Brain pericyte (primary cell): ENCODE measurements around the gene RGS17.

Experiments
- DNase-seq: peaks from one replicate; pipeline ENCODE4 v3.0.0-alpha.2; 2012; ENCODE audit warnings: low read depth, low spot score

RGS17 gene

DNA sequence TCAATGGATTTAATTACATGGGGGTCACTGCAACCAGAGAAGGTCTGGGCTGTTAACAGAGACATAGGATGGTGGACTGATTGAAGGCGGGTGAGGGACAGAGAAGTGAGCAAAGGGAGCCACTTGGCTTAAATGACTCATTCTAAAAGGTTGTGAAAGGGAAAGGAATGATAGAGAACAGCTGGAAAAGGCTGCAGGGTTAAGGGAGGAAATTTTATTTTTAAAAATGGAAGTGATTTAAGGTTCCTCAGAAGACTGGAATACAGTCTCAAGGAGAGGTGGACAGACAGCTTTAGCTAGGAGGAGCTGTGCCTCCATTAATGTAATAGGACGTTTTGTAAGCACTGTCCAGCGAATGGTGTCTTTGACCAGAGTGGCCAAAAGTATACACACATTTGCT, 46.7 kb downstream of the RGS17 start:
- DNase-seq = no peak

DNA sequence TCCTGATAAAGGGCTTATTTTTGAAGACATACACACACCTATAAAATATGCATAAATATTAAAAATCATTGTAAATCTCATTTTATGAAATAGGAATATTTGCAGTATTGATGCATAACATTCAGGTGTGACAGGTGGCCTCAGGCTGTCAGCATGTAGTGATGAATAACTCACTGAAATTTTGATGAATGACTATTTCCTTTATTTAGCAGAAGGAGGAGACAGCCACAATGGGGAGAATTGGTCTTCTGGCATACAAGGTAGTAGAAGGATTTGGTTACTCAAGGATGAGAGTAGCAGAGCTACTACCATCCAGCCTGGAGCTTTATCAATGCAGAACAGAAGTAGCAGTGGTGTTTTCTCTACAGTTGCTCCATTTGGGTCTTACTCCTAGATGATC, 47.2 kb downstream of the RGS17 start:
- no peak for DNase-seq

DNA sequence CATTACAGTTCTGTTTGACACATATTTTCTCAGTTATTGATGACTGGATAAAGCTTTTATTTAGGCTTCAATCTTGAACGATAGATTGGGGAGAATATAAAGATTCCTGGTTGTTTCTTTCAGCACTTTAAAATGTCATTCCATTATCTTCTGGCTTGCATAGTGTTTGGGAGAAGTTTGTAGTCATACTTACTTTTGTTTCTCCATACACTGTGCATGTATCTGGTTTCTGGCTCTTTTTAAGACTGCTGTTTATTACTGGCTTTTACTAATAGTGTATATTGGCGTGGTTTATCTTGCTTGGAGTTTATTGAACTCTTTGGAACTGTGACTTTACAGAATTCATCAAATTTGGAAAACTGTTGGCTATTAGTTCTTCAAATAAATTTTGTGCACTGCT, 49.2 kb downstream of the RGS17 start:
- no peak for DNase-seq

DNA sequence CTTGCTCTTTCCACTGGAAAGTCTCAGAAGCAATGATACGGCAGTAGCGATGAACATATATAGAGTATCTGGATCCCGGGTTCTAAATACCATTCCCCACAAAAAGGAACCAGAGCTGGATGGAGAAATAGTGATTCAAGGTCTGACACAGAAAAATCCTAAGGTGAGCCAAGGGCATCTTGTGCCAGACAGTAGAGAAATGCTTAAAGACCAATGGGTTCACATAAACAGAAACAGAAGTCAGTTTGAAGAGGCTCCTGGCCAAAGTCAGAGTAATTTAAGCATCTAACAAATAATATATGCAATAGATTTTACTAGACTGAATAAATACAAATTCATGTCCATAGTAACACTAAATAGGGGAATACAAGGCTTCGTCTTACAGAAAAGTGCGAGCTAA, 54.7 kb downstream of the RGS17 start:
- no peak for DNase-seq

DNA sequence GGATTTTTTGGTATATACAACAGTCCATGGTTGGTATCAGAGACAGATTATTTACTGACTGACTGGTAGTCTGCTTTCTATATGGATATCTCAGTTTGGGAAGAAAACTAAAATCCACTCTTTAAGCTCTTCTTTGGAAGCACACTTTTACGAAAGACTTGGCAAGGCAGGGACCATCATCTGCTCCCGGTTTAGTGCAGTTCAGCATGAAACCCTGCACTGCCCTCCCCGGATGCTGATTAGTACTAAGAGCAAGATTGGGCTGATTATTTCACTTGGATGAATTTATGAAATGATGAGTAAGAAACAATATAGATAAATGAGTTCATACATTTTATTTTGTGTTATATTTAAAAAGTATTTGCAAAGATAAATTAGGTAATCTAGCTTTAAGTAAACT, 56.3 kb downstream of the RGS17 start:
- DNase-seq = no peak

DNA sequence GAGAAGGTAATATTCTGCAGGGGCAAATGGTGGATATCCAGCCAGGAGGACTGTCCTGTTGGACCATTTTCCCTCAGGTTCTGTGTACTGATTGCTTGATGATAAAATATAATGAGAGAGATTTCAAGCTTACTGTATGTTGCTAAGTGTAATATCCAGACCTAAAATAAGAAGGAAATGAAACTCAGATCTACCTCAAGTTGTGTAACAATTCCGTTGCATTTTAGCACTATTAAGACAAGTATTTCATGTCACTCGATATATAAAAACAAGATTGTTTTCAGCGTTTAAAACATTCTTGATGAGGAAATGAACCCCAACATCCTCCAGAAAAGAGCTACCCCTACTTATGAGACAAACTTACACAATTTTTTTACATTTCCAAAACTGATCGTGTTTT, 57.2 kb downstream of the RGS17 start:
- DNase-seq = no peak

DNA sequence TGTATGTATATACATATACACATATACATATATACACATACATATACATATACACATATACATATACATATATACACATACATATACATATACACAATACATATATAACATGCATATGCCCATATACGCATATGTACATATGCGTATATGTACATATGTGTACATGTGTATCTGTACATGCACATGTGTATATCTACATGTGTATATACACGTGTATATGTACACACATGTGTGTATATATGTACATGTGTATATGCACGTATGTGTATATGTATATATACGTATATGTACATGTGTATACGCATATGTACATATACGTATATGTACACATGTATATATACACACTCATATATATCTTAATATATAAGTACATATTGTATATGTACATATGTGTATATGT, 60.3 kb downstream of the RGS17 start:
- DNase-seq = no peak

DNA sequence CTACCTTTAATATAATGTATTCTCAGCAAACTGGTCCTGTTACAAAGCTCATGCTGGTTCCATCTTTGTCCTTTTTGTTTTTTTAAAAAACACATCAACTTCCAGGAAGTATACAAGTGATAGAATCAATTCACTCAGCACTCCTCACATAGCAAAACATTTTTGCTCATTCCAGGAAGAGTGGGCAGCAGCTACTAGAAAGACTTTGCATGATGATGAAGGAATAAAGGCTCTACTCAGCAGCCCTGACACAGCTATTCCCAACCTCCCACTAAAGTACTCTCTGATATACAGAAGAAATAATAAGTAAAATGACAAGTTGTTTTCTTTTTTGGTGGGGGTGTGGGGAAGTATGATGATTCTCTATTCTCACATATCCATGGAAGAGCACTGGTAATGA, 61.2 kb downstream of the RGS17 start:
- DNase-seq = no peak

DNA sequence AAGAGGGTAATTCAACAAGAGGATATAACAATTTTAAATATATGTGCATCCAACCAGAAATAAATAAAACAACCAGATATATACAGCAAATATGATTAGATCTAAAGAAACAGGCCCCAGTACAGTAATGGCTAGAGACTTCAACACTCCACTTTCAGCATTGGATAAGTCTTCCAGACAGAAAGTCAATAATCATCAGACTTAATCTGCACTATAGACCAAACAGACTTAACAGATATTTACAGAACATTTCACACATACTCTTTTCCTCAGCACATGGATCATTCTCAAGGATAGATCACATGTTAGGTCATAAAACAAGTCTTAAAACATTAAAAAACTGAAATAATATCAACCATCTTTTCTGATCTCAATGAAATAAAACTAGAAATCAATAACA, 65.9 kb downstream of the RGS17 start:
- DNase-seq = no peak

DNA sequence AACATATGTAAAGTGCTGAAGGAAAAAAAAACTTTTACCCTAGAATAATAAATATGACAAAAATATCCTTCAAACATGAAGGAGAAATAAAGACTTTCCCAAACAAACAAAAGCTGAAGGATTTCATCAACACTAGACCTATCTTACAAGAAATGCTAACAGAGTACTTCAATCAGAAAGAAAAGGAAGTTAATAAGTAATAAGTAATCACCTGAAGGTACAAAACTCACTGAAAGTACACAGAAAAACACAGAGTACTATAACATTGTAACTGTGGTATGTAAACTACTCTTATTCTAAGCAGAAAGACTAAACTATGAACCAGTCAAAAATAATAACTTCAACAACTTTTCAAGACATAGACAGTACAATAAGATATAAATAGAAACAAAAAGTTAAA, 67.1 kb downstream of the RGS17 start:
- no peak for DNase-seq

DNA sequence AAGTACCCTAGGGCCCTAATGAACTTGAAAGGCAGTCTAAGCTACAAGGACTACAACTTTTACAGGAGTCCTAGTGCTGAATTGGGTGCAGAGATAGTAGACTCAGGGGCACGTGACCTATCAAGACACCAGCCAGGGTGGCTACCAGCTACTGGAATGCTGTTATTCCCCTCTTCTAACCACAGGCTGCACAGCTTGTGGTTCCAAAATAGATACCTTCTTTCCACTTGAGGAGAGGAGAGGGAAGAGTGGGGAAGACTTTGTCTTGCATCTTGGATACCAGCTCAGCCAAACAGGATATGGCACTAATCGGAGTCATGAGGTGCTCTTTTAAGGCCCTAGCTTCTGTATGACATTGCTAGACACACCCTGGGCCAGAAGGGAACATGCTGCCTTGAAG, 68.6 kb downstream of the RGS17 start:
- no peak for DNase-seq

DNA sequence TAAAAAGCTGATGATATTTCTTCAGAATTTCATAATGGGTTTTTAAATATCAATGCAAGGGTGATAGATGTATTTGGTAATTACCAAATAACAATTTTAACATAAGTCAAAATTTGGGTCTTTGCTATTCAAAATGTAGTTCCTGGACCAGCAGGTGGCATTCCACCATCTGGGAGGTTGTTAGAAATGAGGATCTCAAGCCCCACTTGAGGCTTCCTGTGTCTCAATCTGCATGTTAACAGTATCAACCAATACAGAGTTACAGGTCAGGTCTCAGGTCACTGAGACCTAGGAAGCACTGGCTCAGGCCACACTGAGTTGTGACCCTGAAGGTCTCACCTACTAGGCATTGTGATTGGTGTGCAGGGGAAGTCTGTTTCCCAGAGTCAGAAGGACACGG, 71.3 kb downstream of the RGS17 start:
- no peak for DNase-seq

DNA sequence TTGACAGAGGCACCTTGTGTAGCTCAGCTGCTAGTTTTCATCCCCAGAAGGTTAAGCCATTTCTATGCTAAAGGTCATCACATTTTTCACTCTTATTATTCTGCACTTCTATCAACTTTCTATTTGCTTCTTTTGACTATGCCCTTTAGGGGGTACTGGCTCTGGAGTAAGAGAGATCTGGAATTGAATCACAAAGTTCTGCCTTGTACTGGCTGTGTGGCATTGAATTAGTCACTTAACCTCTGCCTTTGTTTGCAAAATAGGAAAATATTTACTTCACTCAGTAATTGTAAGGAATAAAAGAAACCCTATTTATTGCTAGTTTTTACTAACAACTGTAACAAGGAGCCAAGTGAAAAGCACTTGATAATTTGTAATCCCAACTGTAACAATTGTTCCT, 71.8 kb downstream of the RGS17 start:
- no peak for DNase-seq

DNA sequence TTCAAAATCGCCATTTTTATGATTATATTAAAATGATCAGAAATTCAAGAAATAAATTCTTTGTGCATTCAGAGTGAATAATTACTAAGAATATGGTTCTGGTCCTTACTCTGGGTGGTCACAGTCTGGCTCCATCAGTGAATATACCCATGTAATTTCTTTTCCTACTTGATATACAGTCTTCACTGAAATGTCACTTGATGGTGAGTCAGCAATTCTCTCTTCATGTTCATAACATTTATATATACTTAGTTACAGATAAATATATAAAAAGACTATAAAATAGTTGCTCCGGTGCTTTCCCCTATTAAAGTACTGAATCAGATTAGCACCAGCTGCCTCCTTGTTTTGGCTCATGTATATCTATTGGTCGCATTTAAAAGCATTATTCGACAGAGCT, 72.2 kb downstream of the RGS17 start:
- no peak for DNase-seq

DNA sequence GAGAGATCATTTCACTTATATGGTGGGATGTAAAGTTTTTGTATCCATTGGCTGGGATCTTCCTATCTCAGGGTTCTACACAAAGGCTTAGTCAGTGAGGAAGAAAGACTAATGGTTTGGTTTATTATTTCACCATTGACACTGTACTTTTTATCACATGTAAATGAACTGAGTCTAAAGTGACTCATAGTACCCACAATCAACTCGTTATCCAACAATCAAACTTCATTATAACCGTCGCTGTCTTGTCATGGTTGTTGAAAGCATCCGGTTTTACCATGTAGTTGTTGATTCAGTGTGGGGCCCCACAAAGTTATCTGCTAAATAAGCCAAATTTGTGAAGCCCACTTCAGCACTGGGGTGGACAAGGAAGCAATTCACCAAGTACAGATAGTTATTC, 72.8 kb downstream of the RGS17 start:
- DNase-seq = no peak

DNA sequence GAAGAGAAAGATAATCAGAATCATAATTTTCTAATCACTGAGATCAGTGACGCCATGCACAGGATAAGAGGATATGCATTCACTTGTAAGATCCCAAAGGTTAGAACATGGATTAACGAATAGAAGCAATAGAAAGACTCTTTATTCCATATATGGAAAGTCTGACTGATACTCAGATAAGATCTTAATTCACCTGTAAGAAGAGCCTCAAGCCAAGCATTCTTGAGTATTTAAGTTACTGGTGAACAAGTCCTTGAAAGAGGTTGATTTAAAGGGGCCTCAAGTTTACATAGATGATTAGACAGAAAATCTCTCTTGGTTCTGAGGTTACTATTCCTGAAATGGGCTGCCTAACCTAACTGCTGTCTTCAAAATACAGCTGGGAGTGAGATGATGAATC, 74.8 kb downstream of the RGS17 start:
- DNase-seq = no peak

DNA sequence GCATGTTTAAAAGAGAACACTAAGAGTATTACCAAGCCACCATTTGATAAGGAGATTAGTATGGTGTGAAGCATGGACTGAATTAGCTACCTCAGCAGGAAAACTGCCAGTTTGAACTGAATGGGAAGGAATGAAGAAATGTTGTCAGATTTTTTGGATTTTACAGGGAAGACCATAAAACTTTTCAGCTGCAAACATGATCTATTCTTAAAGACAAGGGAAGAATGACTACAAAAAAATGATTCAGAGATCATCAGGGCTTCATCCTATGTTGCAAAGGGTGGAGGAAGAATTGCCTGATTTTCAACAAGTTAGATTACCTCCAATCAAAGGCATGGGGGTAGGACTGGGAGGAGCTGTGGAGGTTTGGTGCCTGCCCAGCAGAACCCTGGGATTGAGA, 79.3 kb downstream of the RGS17 start:
- DNase-seq = no peak

DNA sequence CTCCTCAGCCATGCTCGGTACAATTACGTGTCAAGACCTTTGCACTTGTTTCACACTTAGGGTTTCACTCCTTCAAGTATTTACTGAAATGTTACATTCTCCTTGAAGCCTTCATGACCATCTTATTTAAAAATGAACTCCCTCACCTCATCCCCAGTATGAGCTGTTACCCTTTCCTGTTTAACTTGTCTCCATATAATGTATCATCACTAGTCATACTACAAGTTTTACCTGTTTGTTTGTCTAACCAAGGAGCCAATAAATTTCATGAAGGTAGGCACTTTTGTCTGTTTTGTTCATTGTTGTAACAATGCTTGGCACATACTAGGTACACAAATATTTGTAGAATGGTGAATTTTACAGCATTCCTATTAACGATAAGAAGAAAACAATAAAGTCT, 82.5 kb downstream of the RGS17 start:
- DNase-seq = no peak

DNA sequence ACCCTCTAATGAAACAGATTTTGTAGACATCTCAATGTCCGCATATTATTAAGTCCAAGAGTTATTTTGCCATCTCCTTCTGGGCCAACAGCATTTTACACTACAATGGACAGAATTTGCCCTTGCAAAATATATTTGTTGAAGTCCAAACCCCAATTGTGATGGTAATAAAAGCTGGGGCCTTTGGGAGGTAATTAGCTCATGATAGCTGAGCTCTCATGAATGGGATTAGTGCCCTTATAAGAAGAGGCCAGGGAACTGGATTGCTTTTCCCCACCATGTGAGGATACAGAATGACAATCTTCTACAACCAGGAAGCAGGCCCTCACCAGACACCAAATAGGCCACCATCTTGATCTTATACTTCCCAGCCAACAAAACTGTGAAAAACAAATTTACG, 83.7 kb downstream of the RGS17 start:
- no peak for DNase-seq

DNA sequence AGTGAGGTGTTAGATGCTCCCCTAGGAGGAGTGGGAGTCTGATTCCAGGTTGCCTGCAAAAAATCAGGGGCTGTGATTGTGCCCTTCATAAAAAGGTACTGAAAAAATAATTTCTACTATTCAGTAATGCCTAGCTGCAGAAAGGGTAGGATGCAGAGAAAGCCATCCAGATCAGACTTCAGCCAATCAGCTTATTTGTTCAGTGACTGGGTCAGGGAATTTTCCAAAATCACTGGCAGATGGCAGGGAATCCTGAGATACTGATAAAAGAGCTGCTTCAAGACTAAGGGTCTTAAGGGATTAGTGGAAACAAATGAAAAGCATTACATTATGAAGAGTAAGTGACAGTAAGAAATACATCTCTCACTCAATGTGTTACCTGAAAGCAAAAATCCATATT, 85.8 kb downstream of the RGS17 start:
- no peak for DNase-seq

DNA sequence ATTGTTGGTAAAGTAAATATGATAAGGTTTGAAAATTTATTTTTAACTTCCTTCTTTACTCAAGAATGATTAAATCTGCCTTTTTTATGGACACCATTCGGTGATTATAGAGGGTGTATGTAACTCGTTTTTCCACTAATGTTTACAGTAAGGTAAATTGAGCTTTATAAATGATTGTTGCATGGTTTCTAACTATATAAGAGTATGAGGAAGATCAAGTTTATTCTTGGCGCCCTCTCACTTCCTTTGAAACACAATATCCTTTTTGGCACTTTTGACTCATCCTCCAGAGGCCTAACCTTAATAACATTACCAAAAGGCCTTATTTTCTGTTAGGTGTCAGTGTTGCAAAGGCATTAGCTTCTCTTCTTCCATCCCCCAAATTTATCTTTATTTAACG, 86.8 kb downstream of the RGS17 start:
- no peak for DNase-seq

DNA sequence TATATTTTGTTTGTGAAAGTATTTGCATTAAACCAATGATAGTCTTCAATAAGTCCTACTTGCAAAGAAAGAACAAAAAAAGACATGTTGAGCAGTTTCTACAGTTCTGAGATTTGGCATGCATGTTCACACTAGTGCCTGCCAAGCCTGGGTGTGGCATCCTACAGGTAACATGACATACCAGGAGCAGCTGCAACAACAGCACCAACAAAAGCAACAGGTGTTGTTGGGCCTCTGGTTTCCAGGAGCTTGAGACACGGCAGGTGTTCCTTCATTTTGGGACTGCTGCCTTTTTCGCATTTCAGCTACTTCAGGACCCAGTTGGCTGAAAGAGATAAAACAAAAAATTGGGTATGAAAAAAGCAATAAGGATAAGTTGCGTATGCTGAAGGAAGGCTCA, 87.4 kb downstream of the RGS17 start:
- DNase-seq = no peak

DNA sequence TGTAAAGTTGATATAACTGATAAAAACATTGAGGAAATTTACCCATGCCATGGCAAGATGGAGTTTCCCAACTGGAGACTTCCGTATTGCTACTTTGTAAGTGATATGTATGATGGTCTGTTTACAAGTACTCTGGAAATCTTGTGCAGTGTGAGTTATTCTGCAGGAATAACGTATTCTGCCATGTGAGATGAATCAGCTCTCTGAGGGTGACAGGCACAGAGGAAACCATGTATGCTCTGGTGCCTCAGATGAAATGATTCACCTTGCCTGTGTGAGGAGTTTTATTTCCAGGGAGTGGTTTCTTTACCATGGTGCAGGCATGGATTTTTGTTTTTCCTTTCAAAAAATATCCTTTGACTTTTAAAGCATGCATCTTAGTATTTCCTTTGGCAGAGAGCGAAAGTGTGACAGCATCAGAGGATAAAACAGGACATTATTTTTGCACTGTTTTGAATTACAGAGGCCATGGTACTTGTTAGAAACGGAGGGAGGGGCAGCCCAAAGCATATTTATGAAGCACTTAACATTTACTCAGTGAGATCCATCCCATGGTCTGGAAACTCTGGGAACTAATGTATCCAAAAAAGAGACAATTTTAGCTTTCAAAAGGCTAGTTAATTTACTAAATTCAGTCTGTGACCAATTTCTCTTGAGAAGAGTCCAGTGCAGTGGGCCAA, 92.6 kb downstream of the RGS17 start:
- DNase-seq = no peak

DNA sequence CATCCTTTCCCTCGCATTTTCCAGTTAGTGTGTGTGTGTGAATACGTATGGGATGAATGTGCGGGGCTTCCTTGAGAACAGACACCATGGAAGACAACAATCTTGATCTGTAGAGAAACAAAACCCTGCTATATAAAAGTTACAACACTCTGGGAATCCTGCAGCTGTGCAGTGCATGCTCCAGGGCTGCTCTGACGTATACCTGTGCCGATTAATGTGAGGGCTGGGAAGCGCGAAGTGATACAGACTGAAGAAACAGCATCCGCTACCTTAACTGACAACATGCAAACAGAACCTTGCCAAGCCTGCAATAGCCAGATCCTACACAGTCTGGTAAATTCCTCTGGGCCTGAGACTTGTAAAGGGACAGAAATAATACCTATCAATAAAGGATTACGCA, 96.9 kb downstream of the RGS17 start:
- DNase-seq = no peak
